HG02885 (cell line): ENCODE measurements around the gene TBX3.

ENCODE experiments used
- ATAC-seq: cut with Tn5 transposase; IDR thresholded peaks from one replicate; pipeline ENCODE4 v1.9.1; 2021; ENCODE audit warnings: mild to moderate bottlenecking; ENCODE audit not compliant: unreplicated experiment, poor library complexity

Gene TBX3

GRCh38 chr12:114697243-114697716 is 13.3 kb upstream of the TBX3 start:
- no peak for ATAC-seq

- ATAC-seq, result no peak
These were observed 12.7 kb upstream of the TBX3 start for GRCh38 chr12:114696443-114697242.

- ATAC-seq, result no peak
These were observed 11.3 kb upstream of the TBX3 start for GRCh38 chr12:114695305-114695592.

GRCh38 chr12:114694436-114695304 is 10.7 kb upstream of the TBX3 start:
- ATAC-seq, result no peak

GRCh38 chr12:114693532-114693931 is 9.6 kb upstream of the TBX3 start:
- no peak for ATAC-seq

GRCh38 chr12:114693059-114693531 is 9.1 kb upstream of the TBX3 start:
- ATAC-seq, result no peak

GRCh38 chr12:114692186-114693058 is 8.4 kb upstream of the TBX3 start:
- ATAC-seq, result no peak

GRCh38 chr12:114691763-114692185 is 7.8 kb upstream of the TBX3 start:
- ATAC-seq, result no peak

- no peak for ATAC-seq
These were observed 7.2 kb upstream of the TBX3 start for GRCh38 chr12:114691196-114691595.

GRCh38 chr12:114690267-114691135 is 6.5 kb upstream of the TBX3 start:
- no peak for ATAC-seq

GRCh38 chr12:114689075-114689994 is 5.4 kb upstream of the TBX3 start:
- ATAC-seq, result no peak

GRCh38 chr12:114688256-114688845 is 4.4 kb upstream of the TBX3 start:
- no peak for ATAC-seq

GRCh38 chr12:114687802-114688201 is 3.8 kb upstream of the TBX3 start:
- ATAC-seq, result no peak

GRCh38 chr12:114686773-114687500 is 3.0 kb upstream of the TBX3 start:
- ATAC-seq, result no peak

GRCh38 chr12:114686426-114686772 is 2.4 kb upstream of the TBX3 start:
- no peak for ATAC-seq

GRCh38 chr12:114685869-114686268 is 1.9 kb upstream of the TBX3 start:
- ATAC-seq, result no peak

GRCh38 chr12:114685320-114685781 is 1.4 kb upstream of the TBX3 start:
- ATAC-seq, result no peak
